Nephron progenitor cell (in vitro differentiated cells): ENCODE data around the gene ARID5B.

Experiments used
- DNase-seq: peaks from one replicate; pipeline ENCODE4 v3.0.0; 2021
- H3K27ac Mint-ChIP-seq: 2 replicates; pipeline ENCODE4 v1.8.0; 2021; ENCODE audit warnings: mild to moderate bottlenecking, moderate library complexity, mixed read lengths
- H3K27me3 Mint-ChIP-seq: 2 replicates; pipeline ENCODE4 v1.8.0; 2021; ENCODE audit warnings: mild to moderate bottlenecking, low read depth, mixed read lengths; ENCODE audit not compliant: poor library complexity
- H3K36me3 Mint-ChIP-seq: 2 replicates; pipeline ENCODE4 v1.8.0; 2021; ENCODE audit warnings: low read depth, mixed read lengths
- H3K4me1 Mint-ChIP-seq: 2 replicates; pipeline ENCODE4 v1.8.0; 2021; ENCODE audit warnings: mixed read lengths
- H3K4me3 Mint-ChIP-seq: 2 replicates; pipeline ENCODE4 v1.8.0; 2021; ENCODE audit warnings: mild to moderate bottlenecking, moderate library complexity, mixed read lengths
- H3K9me3 Mint-ChIP-seq: 2 replicates; pipeline ENCODE4 v1.8.0; 2021; ENCODE audit warnings: mild to moderate bottlenecking, moderate library complexity, mixed read lengths
- TF ChIP-seq, protein P1 (sequence below): fragments of 200-600 bp; sonication (generic); IDR thresholded peaks from 2 replicates; pipeline ENCODE4 v1.5.0; 2021; ENCODE audit warnings: antibody characterized with exemption

ARID5B gene

DNA sequence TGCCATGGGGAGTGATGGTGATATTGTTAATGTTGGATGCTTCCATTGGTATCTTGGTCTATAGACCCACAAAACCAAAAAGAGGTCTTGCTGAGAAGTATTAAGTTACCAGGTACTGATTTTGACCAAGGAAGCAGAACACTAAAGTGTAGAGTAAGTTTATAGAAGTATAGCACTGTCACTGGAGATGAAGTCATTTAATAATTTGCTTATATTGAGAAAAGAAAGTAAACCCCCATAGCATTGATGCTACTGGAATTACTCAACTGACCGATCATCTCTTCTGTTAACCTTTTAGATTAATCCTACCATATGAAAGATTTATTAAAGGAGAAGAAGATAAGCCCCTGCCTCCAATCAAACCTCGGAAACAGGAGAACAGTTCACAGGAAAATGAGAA, 183.9 kb downstream of the ARID5B start:
- DNase-seq = no peak
- Mint-ChIP-seq H3K4me3 (no peak overlapping the region), H3K36me3 (peaks cover 58% of the 10 kb centered on the region), H3K27me3 (no peaks in the 10 kb centered on the region), H3K27ac (no peak overlapping the region), H3K4me1 (peaks cover 42% of the 10 kb centered on the region), H3K9me3 (no peaks in the 10 kb centered on the region)
- TF ChIP-seq, protein P1, sequence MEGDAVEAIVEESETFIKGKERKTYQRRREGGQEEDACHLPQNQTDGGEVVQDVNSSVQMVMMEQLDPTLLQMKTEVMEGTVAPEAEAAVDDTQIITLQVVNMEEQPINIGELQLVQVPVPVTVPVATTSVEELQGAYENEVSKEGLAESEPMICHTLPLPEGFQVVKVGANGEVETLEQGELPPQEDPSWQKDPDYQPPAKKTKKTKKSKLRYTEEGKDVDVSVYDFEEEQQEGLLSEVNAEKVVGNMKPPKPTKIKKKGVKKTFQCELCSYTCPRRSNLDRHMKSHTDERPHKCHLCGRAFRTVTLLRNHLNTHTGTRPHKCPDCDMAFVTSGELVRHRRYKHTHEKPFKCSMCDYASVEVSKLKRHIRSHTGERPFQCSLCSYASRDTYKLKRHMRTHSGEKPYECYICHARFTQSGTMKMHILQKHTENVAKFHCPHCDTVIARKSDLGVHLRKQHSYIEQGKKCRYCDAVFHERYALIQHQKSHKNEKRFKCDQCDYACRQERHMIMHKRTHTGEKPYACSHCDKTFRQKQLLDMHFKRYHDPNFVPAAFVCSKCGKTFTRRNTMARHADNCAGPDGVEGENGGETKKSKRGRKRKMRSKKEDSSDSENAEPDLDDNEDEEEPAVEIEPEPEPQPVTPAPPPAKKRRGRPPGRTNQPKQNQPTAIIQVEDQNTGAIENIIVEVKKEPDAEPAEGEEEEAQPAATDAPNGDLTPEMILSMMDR = no peak

DNA sequence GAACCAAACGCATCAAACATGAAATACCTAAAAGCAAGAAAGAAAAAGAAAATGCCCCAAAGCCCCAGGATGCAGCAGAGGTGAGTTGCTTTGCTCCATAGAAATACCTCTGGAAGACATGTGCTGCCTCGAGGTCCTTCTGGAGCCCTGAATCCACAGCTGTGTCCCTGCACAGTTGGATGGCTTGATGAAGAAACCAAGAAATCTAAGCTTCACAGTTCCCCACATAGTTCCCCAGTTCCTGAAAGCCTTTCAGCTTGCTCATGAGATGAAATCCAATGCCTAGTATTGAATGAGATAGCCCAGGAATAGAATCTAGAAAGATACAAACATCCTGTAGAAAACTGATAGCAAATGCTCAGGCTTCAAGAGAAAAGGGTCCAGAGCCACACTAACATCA, 184.3 kb downstream of the ARID5B start:
- Mint-ChIP-seq H3K27me3 (no peaks in the 10 kb centered on the region), H3K27ac (peak overlapping the region; percentile 42), H3K36me3 (peaks cover 61% of the 10 kb centered on the region), H3K4me1 (peaks cover 42% of the 10 kb centered on the region), H3K4me3 (no peak overlapping the region), H3K9me3 (no peaks in the 10 kb centered on the region)
- no peak for DNase-seq
- TF ChIP-seq, protein P1 = no peak

DNA sequence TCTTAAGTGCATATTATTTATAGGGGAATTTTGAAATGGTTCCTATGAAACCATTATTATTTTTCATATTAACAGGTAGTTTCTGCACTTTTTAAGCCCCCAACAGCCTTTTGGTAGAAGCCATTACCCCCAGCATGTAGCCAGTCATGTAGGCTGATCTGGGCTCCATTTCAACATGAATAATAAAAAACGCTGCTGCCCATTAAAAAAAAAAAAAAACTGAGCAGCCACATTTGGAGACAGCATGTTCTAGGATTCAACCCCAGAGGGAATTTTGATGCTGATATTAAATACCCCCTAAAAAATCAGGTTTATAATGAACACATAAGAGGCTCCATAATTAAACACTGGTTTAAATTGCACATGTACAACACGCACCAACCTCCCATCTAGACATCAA, 185.8 kb downstream of the ARID5B start:
- Mint-ChIP-seq H3K4me3 (no peak overlapping the region), H3K9me3 (no peaks in the 10 kb centered on the region), H3K36me3 (peaks cover 76% of the 10 kb centered on the region), H3K27ac (no peak overlapping the region), H3K4me1 (peaks cover 27% of the 10 kb centered on the region), H3K27me3 (no peaks in the 10 kb centered on the region)
- TF ChIP-seq, protein P1 = no peak
- DNase-seq = no peak

DNA sequence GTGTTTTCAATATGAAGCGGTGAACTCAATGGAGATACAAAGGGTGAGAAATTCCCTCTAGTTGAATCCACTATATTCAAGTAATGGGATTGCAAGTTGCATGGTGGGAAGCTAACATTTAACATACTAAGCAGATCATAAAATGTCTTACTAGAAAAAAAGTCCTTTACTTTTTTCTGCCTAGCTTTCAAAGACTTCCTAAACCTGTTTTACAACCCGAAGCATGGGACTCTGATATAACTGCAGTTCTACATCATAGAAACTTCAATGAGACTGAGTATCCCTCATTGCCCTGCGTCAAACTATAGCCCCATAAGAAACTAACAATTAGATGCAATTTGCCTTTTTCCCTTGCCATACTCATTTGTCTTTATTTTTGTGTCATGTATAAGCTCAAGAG, 187.3 kb downstream of the ARID5B start:
- Mint-ChIP-seq H3K9me3 (no peaks in the 10 kb centered on the region), H3K4me1 (peaks cover 21% of the 10 kb centered on the region), H3K27ac (no peak overlapping the region), H3K36me3 (peaks cover 91% of the 10 kb centered on the region), H3K27me3 (no peaks in the 10 kb centered on the region), H3K4me3 (no peak overlapping the region)
- TF ChIP-seq, protein P1 = no peak
- no peak for DNase-seq

DNA sequence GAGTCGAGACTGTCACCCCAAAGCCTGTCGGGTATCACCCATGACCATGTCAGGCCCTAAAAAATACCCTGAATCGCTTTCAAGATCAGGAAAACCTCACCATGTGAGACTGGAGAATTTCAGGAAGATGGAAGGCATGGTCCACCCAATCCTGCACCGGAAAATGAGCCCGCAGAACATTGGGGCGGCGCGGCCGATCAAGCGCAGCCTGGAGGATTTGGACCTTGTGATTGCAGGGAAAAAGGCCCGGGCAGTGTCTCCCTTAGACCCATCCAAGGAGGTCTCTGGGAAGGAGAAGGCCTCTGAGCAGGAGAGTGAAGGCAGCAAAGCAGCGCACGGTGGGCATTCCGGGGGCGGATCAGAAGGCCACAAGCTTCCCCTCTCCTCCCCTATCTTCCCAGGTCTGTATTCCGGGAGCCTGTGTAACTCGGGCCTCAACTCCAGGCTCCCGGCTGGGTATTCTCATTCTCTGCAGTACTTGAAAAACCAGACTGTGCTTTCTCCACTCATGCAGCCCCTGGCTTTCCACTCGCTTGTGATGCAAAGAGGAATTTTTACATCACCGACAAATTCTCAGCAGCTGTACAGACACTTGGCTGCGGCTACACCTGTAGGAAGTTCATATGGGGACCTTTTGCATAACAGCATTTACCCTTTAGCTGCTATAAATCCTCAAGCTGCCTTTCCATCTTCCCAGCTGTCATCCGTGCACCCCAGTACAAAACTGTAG, 191.0 kb downstream of the ARID5B start:
- Mint-ChIP-seq H3K36me3 (peaks cover 94% of the 10 kb centered on the region), H3K9me3 (no peaks in the 10 kb centered on the region), H3K4me3 (no peak overlapping the region), H3K27ac (peak overlapping the region; percentile 80), H3K4me1 (peaks cover 15% of the 10 kb centered on the region), H3K27me3 (no peaks in the 10 kb centered on the region)
- TF ChIP-seq, protein P1 = no peak
- DNase-seq = no peak

DNA sequence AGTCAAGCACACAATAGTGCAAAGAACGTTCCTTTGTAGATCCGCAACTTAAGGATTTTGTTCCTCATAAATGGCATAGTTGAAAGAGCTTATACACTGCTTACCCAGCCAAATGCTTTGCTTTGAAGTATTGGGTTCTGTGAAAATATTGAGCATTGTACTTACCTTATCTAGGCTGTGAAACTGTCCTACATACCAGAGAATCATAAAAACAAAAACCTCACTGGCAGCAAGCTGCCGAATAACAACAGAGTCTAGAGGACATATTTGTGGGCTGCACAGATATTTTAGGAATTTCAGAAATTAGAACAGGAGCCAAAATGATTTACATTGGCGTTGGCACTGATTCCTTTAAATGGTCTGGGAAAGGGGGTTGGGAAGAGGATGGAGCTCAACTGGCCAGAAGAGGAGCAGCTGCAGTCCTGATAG, 192.4 kb downstream of the ARID5B start:
- Mint-ChIP-seq H3K4me3 (no peak overlapping the region), H3K9me3 (no peaks in the 10 kb centered on the region), H3K4me1 (peaks cover 21% of the 10 kb centered on the region), H3K36me3 (peaks cover 85% of the 10 kb centered on the region), H3K27ac (peak overlapping the region; percentile 53), H3K27me3 (no peaks in the 10 kb centered on the region)
- no peak for DNase-seq
- TF ChIP-seq, protein P1 = no peak
